Aorta (tissue), 5 donors: ENCODE results near the gene STX10. TPM values are rescaled to one million over a fixed set of nuclear protein-coding genes. Genes with fewer than 3 reads are reported as not detected.
A peak's percentile ranks its signal among the peaks of the same experiment; 100 is the strongest.
"Not testable (repeated sequence)": the region's sequence is repeated elsewhere in the genome, so short reads cannot be mapped to it uniquely, and the experiment has no call there.

ENCODE experiments used
- ATAC-seq: fragments of 200-7000 bp; cut with Tn5 transposase; one replicate; pipeline ENCODE4 v1.9.1; 2022; ENCODE audit warnings: moderate library complexity; ENCODE audit not compliant: low FRiP score
- DNase-seq, 2 donors: peaks; one replicate each; pipeline ENCODE4 v3.0.0-alpha.2; 2020
- H3K27ac ChIP-seq, 2 donors: one replicate each; pipeline ENCODE4 v1.5.1; 2013; ENCODE audit warnings: low read length in 2 of 2, mild to moderate bottlenecking in 2 of 2, moderate library complexity in 2 of 2, control low read depth in 1 of 2, inconsistent platforms in 1 of 2, low read depth in 1 of 2
- H3K27me3 ChIP-seq, 2 donors: one replicate each; pipeline ENCODE4 v1.6.1; 2013; ENCODE audit warnings: control low read depth in 1 of 2, low read length in 1 of 2, mild to moderate bottlenecking in 1 of 2, moderate library complexity in 1 of 2; ENCODE audit not compliant: insufficient read depth in 2 of 2, control insufficient read depth in 1 of 2
- H3K36me3 ChIP-seq, 2 donors: one replicate each; pipeline ENCODE4 v1.6.1; 2013; ENCODE audit warnings: control low read depth in 1 of 2, low read length in 1 of 2, mild to moderate bottlenecking in 1 of 2; ENCODE audit not compliant: insufficient read depth in 2 of 2, control insufficient read depth in 1 of 2
- H3K4me1 ChIP-seq, 2 donors: one replicate each; pipeline ENCODE4 v1.6.1; 2013; ENCODE audit warnings: low read length in 2 of 2, control low read depth in 1 of 2, mild to moderate bottlenecking in 1 of 2, moderate library complexity in 1 of 2; ENCODE audit not compliant: insufficient read depth in 2 of 2, control insufficient read depth in 1 of 2
- H3K4me3 ChIP-seq, 2 donors: one replicate each; pipeline ENCODE4 v1.5.1; 2013; ENCODE audit warnings: low read length in 2 of 2, control low read depth in 1 of 2, mild to moderate bottlenecking in 1 of 2
- H3K9me3 ChIP-seq: one replicate; pipeline ENCODE4 v1.6.1; 2013; ENCODE audit warnings: mild to moderate bottlenecking, low read length; ENCODE audit not compliant: control insufficient read depth
- WGBS, 2 donors: extraction: QIAGEN DNeasy Blood & Tissue Kit; methylation state at CpG; one replicate each; pipeline ENCODE4 v1.1.7; 2013; 5-methylcytosine and 5-hydroxymethylcytosine counted together
- intact Hi-C, 2 donors: fragments of 100-400 bp; cut with DNase I; formaldehyde crosslinking; loops; one replicate each; pipeline versions ENCODE4 v1.14.2 to v1.15.0; 2022
- long read RNA-seq, 2 donors: library from polyadenylated mRNA; unstranded; transcript quantifications; one replicate each; pipeline ENCODE4 v2.0.0, GENCODE V29; 2020 to 2021
- polyA plus RNA-seq, 2 donors: library from polyadenylated mRNA; stranded (reverse); fragments of 200-250 nt; gene quantifications; one replicate each; pipeline ENCODE4 v1.2.3, GENCODE V29; 2013
- total RNA-seq, 2 donors: library from RNA; stranded (reverse); fragmentation: NEBNext Ultra II Directional; extraction: Animal tissue kit (Norgen Biotek cat#: 25700); gene quantifications; one replicate each; pipeline ENCODE4 v1.2.1, GENCODE V29; 2021
- donor health status: healthy with polysubstance abuse.
- donor health status: Bipolar disorder and iron deficiency.
- donor health status: DM: no; HTN: no; CAD: no.
- donor health status: DM: no; HTN: no; CAD: no.
- donor health status: DM: yes; HTN: yes; CAD: no.

The STX10 gene, protein sequence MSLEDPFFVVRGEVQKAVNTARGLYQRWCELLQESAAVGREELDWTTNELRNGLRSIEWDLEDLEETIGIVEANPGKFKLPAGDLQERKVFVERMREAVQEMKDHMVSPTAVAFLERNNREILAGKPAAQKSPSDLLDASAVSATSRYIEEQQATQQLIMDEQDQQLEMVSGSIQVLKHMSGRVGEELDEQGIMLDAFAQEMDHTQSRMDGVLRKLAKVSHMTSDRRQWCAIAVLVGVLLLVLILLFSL
- 10 to 100 TPM; 33.0 to 47.4 TPM for total RNA-seq
- polyA plus RNA-seq: 100 to 1,000 TPM in 1 of 2 donors, 10 to 100 TPM in 1; 70.5 to 105 TPM
- long read RNA-seq, donor 1, transcript STX10-204 (8 exons, 1,136 nt): major isoform, 38 of 50 reads
- long read RNA-seq, donor 1, partial matches to known transcripts: 9 of 50 reads
- long read RNA-seq, donor 1, other reads (novel, unspliced or antisense): 3 of 50 reads
- long read RNA-seq, donor 2, transcript STX10-204 (8 exons, 1,136 nt): major isoform, 24 of 40 reads
- long read RNA-seq, donor 2, partial matches to known transcripts: 11 of 40 reads
- long read RNA-seq, donor 2, other reads (novel, unspliced or antisense): 1 of 40 reads

DNA sequence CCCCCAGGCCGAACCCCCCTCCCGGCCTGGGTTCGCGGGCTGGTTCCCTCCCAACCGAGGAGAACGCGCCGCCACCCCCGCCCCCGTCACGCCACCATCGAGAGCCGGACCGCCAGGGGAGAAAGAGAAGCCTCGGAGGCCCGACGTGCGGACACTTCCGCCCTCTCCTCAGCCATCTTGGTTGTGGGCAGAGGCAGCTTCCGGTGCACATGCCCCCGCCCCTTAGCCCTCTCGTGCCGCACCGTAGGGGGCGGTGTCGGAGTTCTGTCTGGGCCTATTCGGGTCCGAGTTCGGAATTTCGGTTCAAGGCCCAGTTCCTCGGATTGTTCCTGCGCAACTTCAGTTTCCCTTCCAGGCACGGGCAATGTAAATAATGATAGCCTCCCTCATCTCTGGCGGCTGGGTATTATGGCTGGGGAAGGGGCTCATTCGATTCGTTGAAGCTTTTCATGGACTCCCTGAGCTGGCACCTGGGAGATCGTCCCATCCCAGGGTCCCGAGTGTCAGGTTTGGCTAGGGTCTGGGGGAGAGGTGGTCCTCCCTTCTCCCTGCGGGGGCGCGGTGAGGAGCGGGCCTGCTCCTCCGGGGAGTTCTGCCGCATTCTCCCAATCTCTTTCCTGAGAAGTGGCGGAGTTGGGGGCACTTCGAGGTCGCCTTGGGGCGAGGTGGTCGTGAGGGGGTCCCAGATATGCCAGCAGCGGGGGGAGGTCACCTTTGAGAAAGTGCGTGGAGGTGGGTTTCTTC is at the start of gene STX10, which contains the start of gene IER2:
STX10 (minus strand) TSS at position 189 of the 744 bp plus-strand sequence. CDS start 202 bp downstream, outside the sequence.
IER2 (plus strand) TSS at position 225 of the 744 bp plus-strand sequence. CDS start 2,776 bp downstream, outside the sequence.
- no peaks in the 10 kb centered on the region for H3K4me1 ChIP-seq
- peak; percentile 98 to 99 for DNase-seq
- H3K27ac ChIP-seq: peak within 1 kb of the TSS; percentile 92 to 93
- 0 to 1% methylated on average over 46 to 51 of the region's 51 CpGs for WGBS, 2 donors
- peak within 1 kb of the TSS; percentile 75 to 82 for H3K4me3 ChIP-seq
- no peaks in the 10 kb centered on the region for H3K9me3 ChIP-seq
- H3K27me3 ChIP-seq: peaks cover 0 to 3% of the 10 kb centered on the region in 2 donors
- intact Hi-C loops: loop anchor here in 1 of 2 donors (2.0 to 5.0 kb wide), 3 partner anchors 34 to 692 kb away; partner anchors contain the start of genes JUNB and TRMT1
- ATAC-seq: peak; percentile 85
- H3K36me3 ChIP-seq: no peaks in the 10 kb centered on the region

DNA sequence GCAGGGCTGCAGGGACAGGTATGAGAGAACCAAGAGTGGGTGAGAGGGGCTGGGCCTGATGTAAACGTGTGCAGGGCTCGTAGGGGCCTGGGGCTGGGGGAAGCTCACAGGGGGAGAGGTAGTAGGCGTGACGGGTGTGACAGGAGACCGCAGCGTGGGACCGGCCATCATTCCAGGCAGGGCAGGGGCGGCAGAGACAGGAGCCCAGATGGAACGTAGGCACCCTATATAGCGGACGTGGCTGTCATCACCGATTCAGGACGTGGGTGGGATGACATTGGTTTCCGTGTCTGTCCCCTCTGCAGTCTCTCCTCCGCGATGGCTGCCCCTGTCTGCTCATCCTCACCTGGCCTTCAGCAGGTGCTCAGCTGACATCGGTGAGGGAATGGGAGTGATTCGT is 48.5 kb upstream of the STX10 start:
- ATAC-seq (no peak), DNase-seq (no peak)
- intact Hi-C loops: no loop called here

DNA sequence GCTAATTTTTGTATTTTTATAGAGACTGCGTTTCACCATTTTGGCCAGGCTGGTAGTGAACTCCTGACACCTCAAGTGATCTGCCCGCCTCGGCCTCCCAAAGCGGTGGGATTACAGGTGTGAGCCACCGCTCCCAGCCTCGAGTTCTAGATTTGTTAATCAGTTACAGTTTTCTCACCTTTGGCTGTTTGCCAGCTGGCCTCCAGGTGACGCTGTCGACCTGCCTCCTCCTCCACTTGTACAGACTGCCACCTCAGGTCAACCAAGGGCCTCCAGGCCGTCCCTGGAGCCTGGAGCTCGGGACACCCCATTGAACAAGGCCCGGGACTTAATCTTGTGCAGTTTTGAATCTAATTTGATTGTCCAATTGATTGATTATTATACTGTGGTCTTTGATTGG is 45.5 kb upstream of the STX10 start:
- 72 to 73% methylated on average over 11 of the region's 11 CpGs for WGBS, 2 donors
- ATAC-seq (no peak), DNase-seq (no peak)
- Histone ChIP-seq H3K36me3 (no peaks in the 10 kb centered on the region), H3K27ac (no peak overlapping the region), H3K4me1 (no peaks in the 10 kb centered on the region), H3K9me3 (no peaks in the 10 kb centered on the region), H3K4me3 (no peak overlapping the region), H3K27me3 (no peaks in the 10 kb centered on the region)
- intact Hi-C loops: loop anchor here in 1 of 2 donors (2.0 kb wide), 1 partner anchor 67 kb away; no protein-coding TSS in a partner anchor

More for the DNA sequence above, 48.5 kb upstream of the STX10 start:
- 86 to 88% methylated on average over 18 of the region's 18 CpGs for WGBS, 2 donors
- H3K27ac ChIP-seq: no peak overlapping the region
- H3K36me3 ChIP-seq: no peaks in the 10 kb centered on the region
- H3K9me3 ChIP-seq: no peaks in the 10 kb centered on the region
- H3K27me3 ChIP-seq: no peaks in the 10 kb centered on the region
- H3K4me3 ChIP-seq: no peak overlapping the region
- no peaks in the 10 kb centered on the region for H3K4me1 ChIP-seq

DNA sequence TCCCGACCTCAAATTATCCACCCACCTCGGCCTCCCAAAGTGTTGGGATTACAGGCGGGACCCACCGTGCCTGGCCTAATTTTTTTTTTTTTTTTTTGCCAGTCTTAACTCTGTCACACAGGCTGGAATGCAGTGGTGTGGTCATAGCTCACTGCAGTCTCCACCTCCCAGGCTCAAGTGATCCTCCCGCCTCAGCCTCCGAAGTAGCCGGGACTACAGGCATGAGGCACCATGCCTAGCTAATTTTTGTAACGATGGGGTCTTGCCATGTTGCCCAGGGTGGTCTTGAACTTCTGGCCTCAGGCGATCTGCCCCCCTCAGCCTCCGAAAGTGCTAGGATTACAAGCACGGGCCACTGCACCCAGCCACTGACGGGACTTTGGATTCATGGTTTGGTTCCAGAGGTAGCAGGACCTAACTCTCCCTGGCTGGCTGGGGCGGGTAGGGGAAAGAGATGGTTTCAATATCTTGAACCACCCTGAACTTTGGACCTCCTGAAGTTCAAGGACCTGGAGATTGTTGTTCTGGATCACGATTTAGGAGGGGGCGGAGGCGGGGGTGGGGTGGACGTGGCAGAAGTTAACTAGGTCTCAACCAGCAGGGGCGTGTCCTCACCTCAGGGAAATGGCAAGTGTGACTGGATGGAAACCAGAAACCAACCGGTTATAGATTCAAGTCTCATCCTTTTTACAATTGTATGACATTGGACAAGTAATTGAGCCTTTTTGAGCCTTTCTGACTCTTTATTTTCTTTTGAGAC is 40.8 kb upstream of the STX10 start:
- H3K9me3 ChIP-seq: no peaks in the 10 kb centered on the region
- intact Hi-C loops: loop anchor here in 1 of 2 donors (5.0 kb wide), 1 partner anchor 71 kb away; no protein-coding TSS in a partner anchor
- no peaks in the 10 kb centered on the region for H3K27me3 ChIP-seq
- H3K36me3 ChIP-seq: no peaks in the 10 kb centered on the region
- WGBS, 2 donors: 82 to 85% methylated on average over 19 of the region's 19 CpGs
- no peaks in the 10 kb centered on the region for H3K4me1 ChIP-seq
- DNase-seq (no peak), ATAC-seq (no peak)
- no peak overlapping the region for H3K4me3 ChIP-seq
- no peak overlapping the region for H3K27ac ChIP-seq

DNA sequence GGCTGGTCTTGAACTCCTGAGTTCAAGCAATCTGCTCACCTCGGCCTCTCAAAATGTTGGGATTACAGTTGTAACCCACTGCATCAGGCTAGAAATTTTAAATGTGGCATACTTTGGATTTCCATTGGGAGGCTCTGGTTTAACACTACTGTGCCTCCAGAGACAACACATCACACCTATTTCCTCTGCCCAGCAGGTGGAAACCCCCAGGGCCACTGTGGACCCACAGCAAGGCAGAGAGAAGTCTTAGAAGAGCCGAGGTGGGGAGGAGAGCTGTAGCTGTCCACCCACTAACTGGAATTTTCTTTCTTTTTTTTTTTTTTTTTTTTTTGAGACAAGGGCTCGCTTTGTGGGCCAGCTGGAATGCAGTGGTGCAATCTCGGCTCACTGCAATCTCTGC is 39.4 kb upstream of the STX10 start:
- Histone ChIP-seq H3K27me3 (no peaks in the 10 kb centered on the region), H3K9me3 (no peaks in the 10 kb centered on the region), H3K27ac (no peak overlapping the region), H3K4me1 (no peaks in the 10 kb centered on the region), H3K4me3 (no peak overlapping the region), H3K36me3 (no peaks in the 10 kb centered on the region)
- no peak for DNase-seq
- WGBS, 2 donors: 70 to 75% methylated on average over 4 of the region's 4 CpGs
- intact Hi-C loops: no loop called here
- ATAC-seq: no peak

DNA sequence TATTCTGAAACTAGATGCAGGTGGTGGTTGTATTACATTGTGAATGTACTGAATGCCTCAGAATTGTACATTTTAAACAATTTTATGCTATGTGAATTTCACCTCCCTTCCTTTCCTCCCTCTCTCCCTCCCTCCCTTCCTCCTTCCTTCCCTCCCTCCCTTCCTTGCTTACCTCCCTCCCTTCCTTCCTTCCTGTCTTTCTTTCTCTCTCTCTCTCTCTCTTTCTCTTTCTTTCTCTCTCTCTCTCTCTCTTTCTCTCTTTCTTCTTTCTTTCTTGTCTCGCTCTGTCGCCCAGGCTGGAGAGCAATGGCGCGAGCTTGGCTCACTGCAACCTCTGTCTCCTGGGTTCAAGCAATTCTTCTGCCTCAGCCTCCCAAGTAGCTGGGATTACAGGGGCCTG is 37.2 kb upstream of the STX10 start:
- ATAC-seq (no peak), DNase-seq (no peak)
- Histone ChIP-seq H3K27ac (no peak overlapping the region), H3K4me3 (no peak overlapping the region), H3K27me3 (no peaks in the 10 kb centered on the region), H3K4me1 (no peaks in the 10 kb centered on the region), H3K36me3 (no peaks in the 10 kb centered on the region), H3K9me3 (no peaks in the 10 kb centered on the region)
- WGBS, 2 donors: 93 to 94% methylated on average over 4 of the region's 4 CpGs
- intact Hi-C loops: no loop called here

DNA sequence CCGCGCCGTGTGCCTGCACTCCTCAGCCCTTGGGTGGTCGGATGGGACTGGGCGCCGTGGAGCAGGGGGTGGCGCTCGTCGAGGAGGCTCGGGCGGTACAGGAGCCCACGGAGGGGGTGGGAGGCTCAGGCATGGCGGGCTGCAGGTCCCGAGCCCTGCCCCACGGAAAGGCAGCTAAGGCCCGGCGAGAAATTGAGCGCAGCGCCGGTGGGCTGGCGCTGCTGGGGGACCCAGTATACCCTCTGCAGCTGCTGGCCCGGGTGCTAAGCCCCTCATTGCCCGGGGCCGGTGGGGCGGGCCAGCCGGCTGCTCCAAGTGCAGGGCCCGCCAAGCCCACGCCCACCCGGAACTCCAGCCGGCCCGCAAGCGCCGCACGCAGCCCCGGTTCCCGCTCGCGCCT is 36.5 kb upstream of the STX10 start:
- ATAC-seq: not testable (repeated sequence)
- WGBS, 2 donors: 90 to 91% methylated on average over 34 to 38 of the region's 38 CpGs

More for the DNA sequence above, 36.5 kb upstream of the STX10 start:
- H3K9me3 ChIP-seq, H3K27me3 ChIP-seq, H3K36me3 ChIP-seq, intact Hi-C loops, H3K27ac ChIP-seq, DNase-seq, H3K4me3 ChIP-seq, H3K4me1 ChIP-seq: not testable (repeated sequence)
